HepG2 (cell line): Measurements from ENCODE around the gene HIGD1C. TPM values are rescaled to one million over a fixed set of nuclear protein-coding genes. Genes with fewer than 3 reads are reported as not detected.

Experiments used
- CERS6 ChIP-seq: sonication (generic); formaldehyde crosslinking; IDR thresholded peaks from 2 replicates; pipeline ENCODE4 v1.5.0; 2020; ENCODE audit warnings: missing genetic modification reagents
- CTCF ChIP-seq: sonication (generic); formaldehyde crosslinking; IDR thresholded peaks from 2 replicates; pipeline ENCODE4 v1.5.0; 2020; ENCODE audit warnings: mild to moderate bottlenecking, missing genetic modification reagents, moderate library complexity
- EP300 ChIP-seq, 3 experiments: sonication (generic) in 1 of 3; formaldehyde crosslinking in 1 of 3; IDR thresholded peaks; 2 replicates each; pipeline versions ENCODE4 v1.5.1 to v1.6.1; 2011 to 2020; ENCODE audit warnings: low read depth in 2 of 3, low read length in 2 of 3, borderline replicate concordance in 1 of 3, improper control_type of control experiment in 1 of 3, mild to moderate bottlenecking in 1 of 3, missing genetic modification reagents in 1 of 3, moderate library complexity in 1 of 3
- JUNB ChIP-seq: sonication (generic); formaldehyde crosslinking; IDR thresholded peaks from 2 replicates; pipeline ENCODE4 v1.8.0; 2022; ENCODE audit warnings: missing genetic modification reagents, mild to moderate bottlenecking, borderline replicate concordance
- KLF9 ChIP-seq: IDR thresholded peaks from 2 replicates; pipeline ENCODE4 v1.6.1; 2016; ENCODE audit warnings: low read depth
- KMT2A ChIP-seq: sonication (generic); formaldehyde crosslinking; IDR thresholded peaks from 2 replicates; pipeline ENCODE4 v1.4.0; 2020; ENCODE audit warnings: missing genetic modification reagents
- MEF2D ChIP-seq: sonication (generic); formaldehyde crosslinking; IDR thresholded peaks from 2 replicates; pipeline ENCODE4 v1.5.1; 2020; ENCODE audit warnings: mild to moderate bottlenecking, missing genetic modification reagents
- MTF2 ChIP-seq: sonication (generic); formaldehyde crosslinking; IDR thresholded peaks from 2 replicates; pipeline ENCODE4 v1.5.0; 2020; ENCODE audit warnings: missing genetic modification reagents, borderline replicate concordance
- NFKB2 ChIP-seq: sonication (generic); formaldehyde crosslinking; IDR thresholded peaks from 2 replicates; pipeline ENCODE4 v1.4.0; 2020; ENCODE audit warnings: missing genetic modification reagents, borderline replicate concordance
- RARA ChIP-seq: IDR thresholded peaks from 2 replicates; pipeline ENCODE4 v1.6.1; 2016; ENCODE audit warnings: missing genetic modification reagents, missing compliant biosample characterization
- SRY ChIP-seq: sonication (generic); formaldehyde crosslinking; IDR thresholded peaks from 2 replicates; pipeline ENCODE4 v1.8.0; 2022; ENCODE audit warnings: mild to moderate bottlenecking, missing genetic modification reagents
- ZKSCAN8 ChIP-seq: IDR thresholded peaks from 2 replicates; pipeline ENCODE4 v1.6.1; 2016; ENCODE audit warnings: borderline replicate concordance, missing genetic modification reagents, missing compliant biosample characterization
- ZNF251 ChIP-seq: sonication (generic); formaldehyde crosslinking; IDR thresholded peaks from 2 replicates; pipeline ENCODE4 v1.9.0; 2021; ENCODE audit warnings: mild to moderate bottlenecking, missing genetic modification reagents
- ZNF337 ChIP-seq: sonication (generic); formaldehyde crosslinking; IDR thresholded peaks from 2 replicates; pipeline ENCODE4 v1.5.1; 2020; ENCODE audit warnings: missing genetic modification reagents, low read depth, mild to moderate bottlenecking, borderline replicate concordance
- ZNF407 ChIP-seq: sonication (generic); formaldehyde crosslinking; IDR thresholded peaks from one replicate; pipeline ENCODE4 v1.5.1; 2020; ENCODE audit warnings: mild to moderate bottlenecking, missing genetic modification reagents; ENCODE audit errors: not compliant biosample characterization
- ZNF564 ChIP-seq: sonication (generic); formaldehyde crosslinking; IDR thresholded peaks from 2 replicates; pipeline ENCODE4 v1.8.1; 2023; ENCODE audit warnings: mild to moderate bottlenecking, missing genetic modification reagents
- ZNF607 ChIP-seq: sonication (generic); formaldehyde crosslinking; IDR thresholded peaks from 2 replicates; pipeline ENCODE4 v1.5.1; 2020; ENCODE audit warnings: missing genetic modification reagents, mild to moderate bottlenecking, borderline replicate concordance
- ZNF772 ChIP-seq: sonication (generic); formaldehyde crosslinking; IDR thresholded peaks from 2 replicates; pipeline ENCODE4 v1.5.0; 2020; ENCODE audit warnings: mild to moderate bottlenecking, missing genetic modification reagents
- ZSCAN12 ChIP-seq: sonication (generic); formaldehyde crosslinking; IDR thresholded peaks from 2 replicates; pipeline ENCODE4 v1.9.0; 2021; ENCODE audit warnings: mild to moderate bottlenecking, missing genetic modification reagents
- polyA plus RNA-seq, 8 experiments: library from polyadenylated mRNA; depleted of rRNA in 3 of 8; stranded (reverse) in 7 of 8; unstranded in 1 of 8; fragments of >200 nt; fragmentation: Illumina TruSeq in 4 of 8; extraction: Trizol in 4 of 8; gene quantifications; 2 replicates each; pipeline versions ENCODE4 v1.2.1 to v1.2.3, GENCODE V29; 2011 to 2016; ENCODE audit warnings: low read depth in 4 of 8, missing spikeins in 1 of 8, mixed read lengths in 1 of 8; ENCODE audit not compliant: insufficient read depth in 1 of 8
- total RNA-seq, 5 experiments: library from RNA; depleted of rRNA; stranded (reverse); fragments of >200 nt; fragmentation: Illumina TruSeq; extraction: Trizol; gene quantifications; 2 replicates each; pipeline ENCODE4 v1.2.3, GENCODE V29; 2016; ENCODE audit warnings: low read depth in 1 of 5

The HIGD1C gene
- total and polyA plus RNA-seq, 2 of the 13 experiments (the other 11 are each of a cell fraction or from before 2014, with no cell fraction given): not detected

DNA sequence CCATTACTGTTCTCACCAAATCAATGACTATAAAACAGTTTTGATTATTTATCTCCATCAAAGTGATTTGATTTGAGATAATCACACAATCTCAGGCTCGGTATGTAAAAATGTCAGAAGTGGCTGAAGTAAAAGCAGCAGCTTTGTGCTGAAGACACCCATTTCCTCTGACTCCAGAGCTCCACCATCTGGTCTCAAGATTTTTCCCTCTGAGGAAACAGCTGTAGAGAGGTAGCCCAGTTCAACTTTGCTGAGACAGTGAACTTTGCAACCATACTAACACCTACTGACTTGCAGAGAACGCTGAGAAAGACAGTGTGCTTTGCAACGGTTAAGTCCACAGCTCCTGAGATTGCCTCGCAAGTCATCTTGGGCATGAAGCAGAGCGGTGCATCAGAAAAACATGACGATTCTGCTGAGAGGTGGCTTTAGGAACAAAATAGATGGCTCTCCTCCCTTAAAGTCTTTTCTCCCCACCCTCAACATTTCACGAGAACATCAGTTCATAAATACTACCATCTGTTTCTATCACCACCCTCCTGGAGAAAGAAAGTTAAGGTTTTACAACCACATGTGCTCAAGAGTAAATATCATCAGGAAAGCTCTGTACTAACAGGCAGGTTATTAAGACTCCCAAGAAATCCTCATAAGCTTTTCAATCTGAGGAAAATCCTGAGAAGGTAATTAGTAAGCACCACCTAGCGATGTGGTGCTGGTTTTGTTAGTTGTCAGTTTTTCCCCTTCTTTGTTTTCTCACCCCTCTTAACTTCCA is 34.8 kb downstream of the HIGD1C start (continued):
- TF ChIP-seq KMT2A (CRISPR knock-in tag) (peak; percentile 61; the same call in 1 of the 2 replicates), RARA (CRISPR knock-in tag) (no peak), SRY (CRISPR knock-in tag) (no peak), EP300 (IDR thresholded peaks at IDR 0.05; ENCODE audit: low read depth in 2 of 2, low read length in 2 of 2) (no peak), EP300 (CRISPR knock-in tag; IDR thresholded peaks at IDR 0.05; ENCODE audit: borderline replicate concordance) (no peak), CTCF (CRISPR knock-in tag) (peak; percentile 87), ZKSCAN8 (no peak), NFKB2 (CRISPR knock-in tag) (no peak), ZNF564 (no peak), ZNF607 (CRISPR knock-in tag) (no peak), ZNF407 (no peak), MEF2D (no peak), ZNF337 (no peak), KLF9 (CRISPR knock-in tag) (no peak), ZSCAN12 (no peak), JUNB (CRISPR knock-in tag) (no peak), ZNF772 (CRISPR knock-in tag) (no peak), CERS6 (CRISPR knock-in tag) (no peak), MTF2 (CRISPR knock-in tag) (no peak), ZNF251 (CRISPR knock-in tag) (no peak)
